Measurements from ENCODE around the gene LRRC10.

GRCh38 chr12:69600804-69601203 lies 9.9 kb downstream of the LRRC10 start:
- TF ChIP-seq, protein P1, sequence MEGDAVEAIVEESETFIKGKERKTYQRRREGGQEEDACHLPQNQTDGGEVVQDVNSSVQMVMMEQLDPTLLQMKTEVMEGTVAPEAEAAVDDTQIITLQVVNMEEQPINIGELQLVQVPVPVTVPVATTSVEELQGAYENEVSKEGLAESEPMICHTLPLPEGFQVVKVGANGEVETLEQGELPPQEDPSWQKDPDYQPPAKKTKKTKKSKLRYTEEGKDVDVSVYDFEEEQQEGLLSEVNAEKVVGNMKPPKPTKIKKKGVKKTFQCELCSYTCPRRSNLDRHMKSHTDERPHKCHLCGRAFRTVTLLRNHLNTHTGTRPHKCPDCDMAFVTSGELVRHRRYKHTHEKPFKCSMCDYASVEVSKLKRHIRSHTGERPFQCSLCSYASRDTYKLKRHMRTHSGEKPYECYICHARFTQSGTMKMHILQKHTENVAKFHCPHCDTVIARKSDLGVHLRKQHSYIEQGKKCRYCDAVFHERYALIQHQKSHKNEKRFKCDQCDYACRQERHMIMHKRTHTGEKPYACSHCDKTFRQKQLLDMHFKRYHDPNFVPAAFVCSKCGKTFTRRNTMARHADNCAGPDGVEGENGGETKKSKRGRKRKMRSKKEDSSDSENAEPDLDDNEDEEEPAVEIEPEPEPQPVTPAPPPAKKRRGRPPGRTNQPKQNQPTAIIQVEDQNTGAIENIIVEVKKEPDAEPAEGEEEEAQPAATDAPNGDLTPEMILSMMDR (IDR thresholded peaks at IDR 0.05) = no peak
- no peak for TF ChIP-seq POLR2AphosphoS5 (IDR thresholded peaks at IDR 0.05)

Measured in suprapubic skin (tissue), 3 donors.